HAP-1 (cell line): ENCODE measurements around the gene C1orf210.

Source experiments
- DNase-seq, 2 experiments: peaks; one replicate each; pipeline ENCODE4 v3.0.0-alpha.2; 2016 to 2020; ENCODE audit warnings: low spot score in 2 of 2
- H3K27me3 ChIP-seq: fragments of 250-450 bp; sonication (Bioruptor Pico); 2 replicates; pipeline ENCODE4 v1.5.1; 2020; ENCODE audit warnings: low read depth, mild to moderate bottlenecking, moderate library complexity
- H3K36me3 ChIP-seq: fragments of 250-450 bp; sonication (Bioruptor Pico); replicated peaks from 2 replicates; pipeline ENCODE4 v1.5.1; 2020; ENCODE audit warnings: mild to moderate bottlenecking
- H3K4me1 ChIP-seq: fragments of 250-450 bp; sonication (Bioruptor Pico); 2 replicates; pipeline ENCODE4 v1.5.1; 2020; ENCODE audit warnings: mild to moderate bottlenecking
- H3K4me3 ChIP-seq: fragments of 250-450 bp; sonication (Bioruptor Pico); 2 replicates; pipeline ENCODE4 v1.5.1; 2020; ENCODE audit warnings: mild to moderate bottlenecking, moderate library complexity
- H3K9me3 ChIP-seq: fragments of 250-450 bp; sonication (Bioruptor Pico); 2 replicates; pipeline ENCODE4 v1.5.1; 2020; ENCODE audit warnings: mild to moderate bottlenecking, moderate library complexity
- in situ Hi-C: fragments of 300-500 bp; cut with MboI; formaldehyde crosslinking; loops from 3 replicates; pipeline ENCODE4 v1.14.3; 2020; ENCODE audit warnings: low sequenced_read_pairs, inconsistent platforms, mixed read lengths

C1orf210 gene

GRCh38 chr1:43285269-43285990 lies at the start of gene C1orf210:
Gene C1orf210, minus strand, starts transcription at chr1:43285581. Its CDS starts 2,311 bp downstream, at chr1:43283270.
- DNase-seq = no peak
- in situ Hi-C loops = no loop called here
- Histone ChIP-seq H3K27me3 (peaks cover 16% of the 10 kb centered on the region), H3K9me3 (no peaks in the 10 kb centered on the region), H3K36me3 (no peaks in the 10 kb centered on the region), H3K4me3 (no peak within 1 kb of the TSS), H3K4me1 (no peaks in the 10 kb centered on the region)

GRCh38 chr1:43334453-43335205 lies 49.2 kb upstream of the C1orf210 start:
- in situ Hi-C loops = no loop called here

DNA sequence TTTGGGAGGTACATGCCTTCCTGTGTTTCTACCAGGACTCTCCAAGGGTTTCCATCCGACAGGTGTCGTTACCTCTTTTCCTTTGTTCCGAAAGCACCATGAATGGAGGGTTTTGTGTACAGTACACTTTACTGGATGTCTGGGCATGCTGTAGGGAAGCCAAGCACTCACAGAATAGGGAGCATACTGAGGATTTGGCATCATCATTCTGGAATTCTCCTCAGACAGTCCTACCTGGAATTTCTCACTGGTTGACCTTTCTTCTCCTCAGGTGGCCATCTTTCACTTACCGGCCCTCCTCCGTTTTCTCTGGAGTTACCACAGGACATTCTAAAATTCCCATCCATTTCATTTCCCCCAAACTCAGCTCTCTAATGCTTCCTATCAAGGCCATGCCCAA lies 46.3 kb upstream of the C1orf210 start:
- Histone ChIP-seq H3K9me3 (no peaks in the 10 kb centered on the region), H3K4me3 (no peak overlapping the region), H3K27me3 (no peaks in the 10 kb centered on the region), H3K4me1 (no peaks in the 10 kb centered on the region), H3K36me3 (no peaks in the 10 kb centered on the region)
- in situ Hi-C loops = no loop called here
- DNase-seq = no peak

More at GRCh38 chr1:43334453-43335205, 49.2 kb upstream of the C1orf210 start:
- H3K4me1 ChIP-seq = no peaks in the 10 kb centered on the region
- no peak overlapping the region for H3K4me3 ChIP-seq
- H3K9me3 ChIP-seq = no peaks in the 10 kb centered on the region
- no peak for DNase-seq
- H3K27me3 ChIP-seq = no peaks in the 10 kb centered on the region
- H3K36me3 ChIP-seq = no peaks in the 10 kb centered on the region

DNA sequence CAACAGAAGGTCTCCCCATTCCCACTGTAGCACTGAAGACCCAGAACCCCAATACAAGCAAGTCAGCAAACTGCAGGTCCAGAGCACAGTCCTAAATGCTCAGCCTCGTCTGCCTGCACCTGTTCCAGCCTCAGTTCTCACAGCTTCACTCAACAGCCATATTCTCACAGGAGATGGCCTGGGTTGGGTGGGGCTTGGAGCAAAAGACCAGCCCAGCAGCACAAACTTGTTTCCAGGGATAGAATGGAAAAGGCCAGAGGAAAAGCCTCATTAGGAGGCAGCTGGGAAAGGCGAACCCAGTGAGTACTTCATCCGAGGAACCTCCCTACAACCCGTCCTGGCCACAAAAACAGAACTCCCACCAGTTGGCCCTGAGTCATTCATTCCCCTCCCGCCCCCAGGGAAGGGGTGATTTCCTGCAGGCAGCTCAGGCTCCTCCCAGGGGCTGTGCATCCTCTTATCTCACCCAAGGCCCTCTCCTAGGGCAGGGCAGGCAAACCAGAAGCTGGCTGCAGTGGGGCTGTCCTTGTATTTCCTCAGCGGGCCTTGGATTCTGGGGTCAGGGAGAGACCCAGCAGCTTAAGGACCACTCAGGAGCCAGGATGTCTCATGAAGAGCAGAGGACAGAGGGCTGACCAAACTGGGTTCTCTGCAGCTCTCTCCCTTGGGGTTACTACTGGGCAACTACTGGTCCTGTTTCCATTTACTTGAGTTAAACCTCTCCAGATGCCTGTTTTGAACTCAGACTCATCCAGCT lies 44.8 kb upstream of the C1orf210 start:
- no peak for DNase-seq
- Histone ChIP-seq H3K9me3 (peaks cover 3% of the 10 kb centered on the region; the same call in 1 of the 2 replicates), H3K4me3 (no peak overlapping the region), H3K27me3 (no peaks in the 10 kb centered on the region), H3K4me1 (no peaks in the 10 kb centered on the region), H3K36me3 (no peaks in the 10 kb centered on the region)
- in situ Hi-C loops = no loop called here

DNA sequence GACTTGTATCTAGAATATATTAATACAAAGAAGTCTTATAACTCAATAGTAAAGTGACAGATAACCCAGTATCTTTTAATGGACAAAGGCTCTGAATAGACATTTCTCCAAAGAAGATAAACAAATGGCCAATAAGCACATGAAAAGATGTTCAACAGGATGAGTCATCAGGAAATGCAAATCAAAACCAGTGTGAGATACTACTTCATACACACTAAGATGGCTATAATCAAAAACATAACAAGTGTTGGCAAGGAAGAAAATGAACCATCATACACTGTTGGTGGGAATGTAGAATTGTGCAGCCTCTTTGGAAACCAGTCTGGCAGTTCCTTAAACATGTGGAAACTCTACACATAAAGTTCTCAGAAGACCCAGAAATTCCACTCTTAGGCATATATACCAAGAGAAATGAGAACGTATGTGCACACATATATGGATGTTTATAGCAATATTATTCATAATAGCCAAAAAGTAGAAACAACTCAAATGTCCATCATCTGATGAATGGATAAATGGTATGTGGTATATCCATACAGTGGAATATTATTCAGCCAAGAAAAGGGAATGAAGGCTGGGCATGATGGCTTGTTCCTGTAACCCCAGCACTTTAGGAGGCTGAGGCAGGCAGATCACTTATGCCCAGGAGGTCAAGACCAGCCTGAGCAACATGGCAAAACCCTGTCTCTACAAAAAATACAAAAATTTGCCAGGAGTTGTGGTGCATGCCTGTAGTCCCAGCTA lies 42.3 kb upstream of the C1orf210 start:
- no peaks in the 10 kb centered on the region for H3K27me3 ChIP-seq

DNA sequence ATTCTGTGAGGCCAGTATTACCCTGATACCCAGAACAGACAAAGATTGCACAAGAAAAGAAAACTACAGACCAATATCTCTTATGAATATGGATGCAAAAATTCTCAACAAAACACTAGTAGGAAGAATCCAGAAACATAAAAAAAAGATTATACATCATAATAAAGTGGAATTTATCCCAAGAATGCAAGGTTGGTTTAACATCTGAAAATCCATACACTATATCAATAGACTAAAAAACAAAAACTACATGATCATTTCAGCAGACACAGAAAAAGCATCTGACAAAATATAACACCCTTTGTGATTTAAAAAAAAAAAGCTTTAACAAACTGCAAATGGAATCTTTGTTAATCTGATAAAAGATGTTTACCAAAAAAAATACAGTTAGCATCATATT lies 40.0 kb upstream of the C1orf210 start:
- Histone ChIP-seq H3K9me3 (peaks cover 3% of the 10 kb centered on the region; the same call in 1 of the 2 replicates), H3K36me3 (no peaks in the 10 kb centered on the region), H3K4me1 (no peaks in the 10 kb centered on the region), H3K4me3 (no peak overlapping the region), H3K27me3 (no peaks in the 10 kb centered on the region)
- DNase-seq = no peak
- in situ Hi-C loops = no loop called here

More for the DNA sequence above, 42.3 kb upstream of the C1orf210 start:
- H3K9me3 ChIP-seq = peaks cover 3% of the 10 kb centered on the region; the same call in 1 of the 2 replicates
- H3K36me3 ChIP-seq = no peaks in the 10 kb centered on the region
- in situ Hi-C loops = no loop called here
- no peaks in the 10 kb centered on the region for H3K4me1 ChIP-seq
- no peak for DNase-seq
- H3K4me3 ChIP-seq = no peak overlapping the region

DNA sequence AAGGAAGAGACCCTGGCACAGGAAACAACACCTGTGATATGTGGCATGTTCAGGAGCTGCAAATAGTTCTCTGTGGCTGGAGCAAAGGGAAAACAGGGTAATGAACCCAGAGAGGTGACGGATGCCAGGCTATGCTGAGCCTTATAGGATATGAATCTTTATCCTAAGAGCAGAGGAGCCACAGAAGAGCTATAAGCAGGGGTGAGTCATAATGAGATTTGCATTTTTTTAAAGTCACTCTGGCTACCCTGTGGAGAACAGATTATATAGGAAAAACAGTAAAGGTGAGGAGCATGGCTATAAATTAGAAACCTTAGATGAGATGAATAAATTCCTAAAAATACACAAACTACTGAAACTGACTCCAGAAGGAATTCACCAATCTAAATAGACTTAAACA lies 39.4 kb upstream of the C1orf210 start:
- H3K9me3 ChIP-seq = peaks cover 3% of the 10 kb centered on the region; the same call in 1 of the 2 replicates
- H3K27me3 ChIP-seq = no peaks in the 10 kb centered on the region
- no peaks in the 10 kb centered on the region for H3K36me3 ChIP-seq
- DNase-seq = no peak
- H3K4me1 ChIP-seq = no peaks in the 10 kb centered on the region
- in situ Hi-C loops = no loop called here
- H3K4me3 ChIP-seq = no peak overlapping the region

- Histone ChIP-seq H3K4me1 (no peaks in the 10 kb centered on the region), H3K4me3 (no peak overlapping the region), H3K9me3 (peaks cover 3% of the 10 kb centered on the region; the same call in 1 of the 2 replicates), H3K36me3 (no peaks in the 10 kb centered on the region), H3K27me3 (no peaks in the 10 kb centered on the region)
- in situ Hi-C loops = no loop called here
- DNase-seq = no peak
These were observed 37.1 kb upstream of the C1orf210 start for GRCh38 chr1:43322506-43322905.

- in situ Hi-C loops = no loop called here
- Histone ChIP-seq H3K36me3 (no peaks in the 10 kb centered on the region), H3K9me3 (peaks cover 3% of the 10 kb centered on the region; the same call in 1 of the 2 replicates), H3K4me1 (no peaks in the 10 kb centered on the region), H3K27me3 (no peaks in the 10 kb centered on the region), H3K4me3 (no peak overlapping the region)
- no peak for DNase-seq
These were observed 36.0 kb upstream of the C1orf210 start for GRCh38 chr1:43321331-43321891.

DNA sequence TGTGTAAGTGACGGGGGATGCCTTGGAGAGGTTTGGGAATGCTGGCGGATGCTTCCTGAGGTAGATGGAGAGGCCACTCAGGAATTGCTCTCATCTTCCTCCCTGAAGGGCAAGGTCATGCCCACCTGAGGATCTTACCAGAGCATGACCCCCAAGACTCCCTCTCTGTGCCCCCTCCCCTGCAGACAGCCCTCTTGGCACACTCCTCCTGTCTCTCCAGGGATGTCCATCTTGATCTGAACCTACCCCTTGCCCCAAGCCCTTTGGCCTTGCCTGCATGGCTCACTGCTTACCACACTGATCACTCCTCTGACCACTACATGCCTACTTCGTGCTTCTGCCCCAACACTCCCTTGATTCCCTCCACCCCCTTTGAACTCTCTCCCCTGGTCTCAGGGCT lies 34.4 kb upstream of the C1orf210 start:
- in situ Hi-C loops = no loop called here
- DNase-seq = no peak
- Histone ChIP-seq H3K4me3 (no peak overlapping the region), H3K9me3 (no peaks in the 10 kb centered on the region), H3K36me3 (no peaks in the 10 kb centered on the region), H3K4me1 (no peaks in the 10 kb centered on the region), H3K27me3 (no peaks in the 10 kb centered on the region)

DNA sequence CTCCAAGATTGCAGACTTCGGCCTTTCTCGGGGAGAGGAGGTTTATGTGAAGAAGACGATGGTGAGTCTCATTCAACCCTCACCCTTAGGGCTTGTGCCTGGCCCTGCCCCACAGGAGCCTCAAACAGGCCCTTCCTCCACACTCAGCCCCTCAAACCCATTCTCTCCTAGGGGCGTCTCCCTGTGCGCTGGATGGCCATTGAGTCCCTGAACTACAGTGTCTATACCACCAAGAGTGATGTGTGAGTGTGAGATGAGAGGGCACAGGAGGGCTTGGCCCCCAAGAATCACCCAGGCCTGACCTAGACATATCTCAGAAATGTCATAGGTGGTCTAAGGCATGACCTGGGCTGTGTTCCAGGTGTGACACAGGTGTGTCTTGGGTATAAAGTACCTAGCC lies 33.9 kb upstream of the C1orf210 start:
- no peak for DNase-seq
- Histone ChIP-seq H3K27me3 (no peaks in the 10 kb centered on the region), H3K9me3 (no peaks in the 10 kb centered on the region), H3K4me3 (no peak overlapping the region), H3K36me3 (no peaks in the 10 kb centered on the region), H3K4me1 (no peaks in the 10 kb centered on the region)
- in situ Hi-C loops = no loop called here

- no peaks in the 10 kb centered on the region for H3K36me3 ChIP-seq
- no peak overlapping the region for H3K4me3 ChIP-seq
- H3K4me1 ChIP-seq = no peaks in the 10 kb centered on the region
- in situ Hi-C loops = no loop called here
- no peaks in the 10 kb centered on the region for H3K27me3 ChIP-seq
- H3K9me3 ChIP-seq = no peaks in the 10 kb centered on the region
- no peak for DNase-seq
These were observed 33.5 kb upstream of the C1orf210 start for GRCh38 chr1:43318831-43319230.
